Measurements from ENCODE around the gene ZBTB8OS.

- TF ChIP-seq CTCF (IDR thresholded peaks at IDR 0.05; ENCODE audit: low read depth, low read length) (no peak), EZH2phosphoT487 (IDR thresholded peaks at IDR 0.05; ENCODE audit: low read depth) (no peak)
These were observed 38.0 kb downstream of the ZBTB8OS start for GRCh38 chr1:32612189-32612881.

All from OCI-LY3 (cell line).